Femur (tissue), 1 donor: ENCODE data around the gene IMPG1.
"Not testable (repeated sequence)": the region's sequence is repeated elsewhere in the genome, so short reads cannot be mapped to it uniquely, and the experiment has no call there.

Experiments used
- DNase-seq: peaks from one replicate; pipeline ENCODE4 v3.0.0-alpha.2; 2017

Gene IMPG1

DNA sequence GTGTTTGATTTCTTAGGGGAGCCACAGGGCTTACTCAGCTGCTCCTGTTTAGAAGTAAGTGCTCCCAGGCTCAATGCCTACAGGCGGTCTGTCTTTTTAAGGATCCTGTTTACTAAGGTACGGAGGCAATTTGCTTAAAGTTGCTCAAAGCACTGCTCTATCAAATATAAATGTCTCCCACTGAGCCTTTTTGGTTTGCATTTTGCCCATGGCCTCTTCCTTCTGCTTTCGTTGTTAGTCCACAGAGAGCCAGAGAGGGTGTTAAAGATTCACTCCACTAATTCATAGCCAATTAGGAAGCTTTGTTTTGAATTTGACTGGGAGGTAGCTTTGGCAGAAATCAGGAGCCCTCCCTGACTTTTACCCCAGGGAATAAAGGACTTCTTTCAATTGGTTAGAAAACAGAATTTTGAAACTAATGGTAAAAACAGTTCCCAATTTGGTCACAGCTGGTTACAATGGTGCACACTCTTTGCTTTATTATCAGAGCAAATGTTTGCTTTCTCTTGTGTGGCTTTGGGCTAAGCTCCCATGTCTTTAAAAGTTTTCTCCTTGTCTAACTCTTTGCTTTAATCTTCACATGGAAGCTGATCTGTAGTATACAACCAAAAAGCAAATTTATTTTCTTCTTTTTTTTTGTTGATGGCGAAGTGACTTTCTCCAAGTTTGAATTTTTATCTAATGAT is 126.2 kb downstream of the IMPG1 start:
- no peak for DNase-seq

DNA sequence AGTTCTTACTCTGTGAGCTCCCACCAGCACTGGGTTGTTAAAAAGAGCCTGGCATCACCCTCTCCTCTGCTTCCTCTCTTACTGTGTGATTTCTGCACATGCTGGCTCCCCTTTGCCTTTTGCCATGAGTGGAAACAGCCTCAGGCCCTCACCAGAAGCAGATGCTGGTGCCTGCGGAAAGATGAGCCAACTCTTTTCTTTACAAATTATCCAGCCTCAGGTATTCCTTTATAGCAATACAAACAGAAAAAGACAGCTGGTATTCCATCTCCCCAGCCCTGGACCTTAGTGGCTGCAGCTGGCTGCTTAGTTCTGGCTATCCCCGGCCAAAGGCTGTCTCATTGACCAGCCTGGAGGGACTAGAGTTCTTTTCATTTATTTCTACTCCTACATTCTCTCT is 129.1 kb downstream of the IMPG1 start:
- no peak for DNase-seq

DNA sequence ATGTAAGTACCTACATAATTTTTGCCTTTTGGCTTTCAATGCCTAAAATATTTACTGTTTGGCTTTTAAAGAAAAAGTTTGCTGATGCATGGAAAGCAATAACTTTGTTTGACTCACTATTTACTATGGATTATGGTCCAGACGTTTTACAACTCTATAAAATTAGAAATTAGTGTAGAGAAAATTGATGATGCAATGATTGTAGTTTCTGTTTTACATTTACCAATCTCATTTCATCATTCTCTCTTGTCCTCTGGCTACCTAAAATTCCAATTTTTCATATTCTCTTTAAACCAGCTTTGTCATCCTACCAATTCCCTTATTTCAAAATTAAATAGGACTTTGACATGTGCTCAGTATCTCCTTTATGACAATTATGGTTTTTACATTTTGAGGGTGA is 131.0 kb downstream of the IMPG1 start:
- no peak for DNase-seq

- DNase-seq, result no peak
These were observed 131.9 kb downstream of the IMPG1 start for GRCh38 chr6:75940564-75940963.

GRCh38 chr6:75937846-75938245 is 134.6 kb downstream of the IMPG1 start:
- no peak for DNase-seq

- no peak for DNase-seq
These were observed 135.8 kb downstream of the IMPG1 start for GRCh38 chr6:75936682-75937081.

DNA sequence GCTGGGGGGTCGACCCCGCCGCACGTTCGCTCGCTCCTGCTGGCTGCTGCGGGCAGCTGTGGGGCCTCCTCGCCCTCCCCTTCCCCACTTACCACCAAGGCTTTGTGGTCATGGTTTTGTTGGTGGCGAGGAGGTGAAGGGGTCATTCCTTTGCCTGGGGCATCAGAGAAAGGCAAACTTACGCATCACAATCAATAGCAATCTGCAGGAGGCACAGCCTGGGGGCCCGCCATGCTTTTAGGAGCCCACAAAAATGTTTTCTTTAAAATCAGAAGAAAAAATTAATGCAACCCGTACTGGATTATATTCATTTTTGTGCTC is 137.0 kb downstream of the IMPG1 start:
- no peak for DNase-seq

DNA sequence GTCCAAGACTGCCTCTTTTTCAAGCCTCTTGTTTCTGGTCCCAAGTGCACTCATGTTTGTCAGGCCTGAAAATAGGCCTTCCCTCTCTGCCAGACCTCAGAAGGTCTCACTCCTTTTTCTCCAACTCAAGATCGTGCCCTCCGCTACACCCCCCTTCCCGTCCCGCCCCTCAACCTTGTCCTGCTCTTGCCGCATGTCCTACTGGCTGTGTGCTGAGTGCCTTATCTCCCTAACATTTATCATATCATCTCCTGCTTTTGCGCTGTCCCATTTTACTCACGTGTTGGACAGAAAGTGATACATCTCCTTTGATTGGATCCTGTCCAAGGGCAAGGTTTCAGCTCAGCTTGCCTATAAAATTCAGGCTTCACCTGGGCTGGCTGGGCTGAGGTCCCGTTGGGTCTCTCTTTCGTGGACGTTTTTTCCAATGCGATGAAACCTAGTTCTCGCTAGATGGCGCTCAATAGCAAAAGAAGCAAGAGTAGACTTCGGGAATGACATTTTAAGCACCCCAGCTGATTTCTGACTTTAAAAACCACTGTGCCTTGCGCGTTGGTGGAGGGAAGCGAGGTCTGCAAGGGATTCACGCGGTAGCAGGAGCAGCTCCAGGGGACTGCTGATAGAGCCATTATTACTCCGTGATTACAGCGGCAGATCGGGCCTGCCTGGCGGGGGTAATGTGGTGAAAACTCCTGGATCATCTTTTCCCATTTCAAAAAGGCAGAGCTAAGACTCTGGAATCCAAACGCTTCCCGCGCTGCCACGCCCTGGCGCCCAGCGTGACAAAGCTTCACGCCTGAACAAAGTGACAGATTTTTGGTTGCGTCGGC is 137.6 kb downstream of the IMPG1 start:
- DNase-seq, result peak; percentile 71

- no peak for DNase-seq
These were observed 139.0 kb downstream of the IMPG1 start for GRCh38 chr6:75933387-75933975.

DNA sequence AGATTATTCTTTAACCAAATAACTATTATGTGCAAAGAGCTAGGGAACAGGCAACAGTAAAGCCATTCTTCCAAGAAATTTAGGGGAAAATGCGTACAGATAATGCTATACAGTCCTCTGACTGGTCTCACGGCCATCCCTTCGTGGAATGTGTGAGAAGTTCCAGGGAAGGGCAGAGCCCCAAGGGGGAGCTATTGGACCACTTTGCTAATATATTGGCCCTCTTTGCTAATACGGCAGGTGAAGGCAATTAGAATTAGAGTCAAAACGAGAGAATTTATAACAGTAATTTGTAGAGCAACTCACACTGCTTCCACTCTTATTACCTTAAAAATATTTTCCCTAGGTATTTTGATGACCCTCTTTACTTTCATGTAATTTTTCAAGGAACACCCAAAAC is 140.4 kb downstream of the IMPG1 start:
- no peak for DNase-seq

GRCh38 chr6:75931011-75931680 is 141.3 kb downstream of the IMPG1 start:
- DNase-seq, result peak; percentile 54

DNA sequence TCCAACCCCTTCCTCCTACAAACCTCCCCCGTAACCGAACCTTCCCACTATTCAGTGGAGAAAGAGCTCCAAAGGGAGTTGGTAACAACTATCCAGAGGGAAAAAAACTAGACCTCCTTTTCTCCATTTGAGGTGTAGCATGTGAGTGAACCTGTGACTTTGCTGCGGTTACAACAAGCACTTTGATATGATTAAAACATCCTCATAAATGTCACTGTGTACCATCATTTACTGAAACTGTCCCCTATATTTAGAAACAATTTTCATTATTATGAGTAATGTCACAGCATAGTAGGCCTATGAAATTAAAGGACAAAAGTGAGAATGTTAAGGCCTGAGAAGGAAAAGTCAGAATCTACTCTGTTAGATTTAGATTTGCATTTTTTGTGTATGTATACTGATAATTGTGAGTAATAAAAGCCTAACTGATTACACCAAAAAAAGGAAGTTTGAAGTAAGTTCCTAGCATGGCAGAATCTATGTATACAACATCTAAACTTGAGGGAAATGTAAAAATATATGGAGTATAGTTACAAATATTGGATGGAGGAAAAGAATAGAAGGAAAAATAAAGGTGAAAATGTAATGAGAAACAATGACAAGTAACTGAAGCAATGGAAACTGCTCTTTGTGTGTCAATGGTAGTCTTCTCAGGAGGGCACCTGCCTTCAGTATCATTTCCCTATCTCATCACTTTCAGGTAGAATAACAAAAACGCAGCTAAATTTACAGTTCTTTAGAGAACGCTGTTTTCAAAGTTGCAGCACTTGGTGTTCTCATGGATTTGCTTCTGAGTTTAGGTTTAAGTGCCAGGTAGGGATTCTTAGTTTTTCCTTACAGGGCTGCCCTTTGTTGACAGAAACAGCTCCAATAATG is 145.9 kb downstream of the IMPG1 start:
- no peak for DNase-seq

DNA sequence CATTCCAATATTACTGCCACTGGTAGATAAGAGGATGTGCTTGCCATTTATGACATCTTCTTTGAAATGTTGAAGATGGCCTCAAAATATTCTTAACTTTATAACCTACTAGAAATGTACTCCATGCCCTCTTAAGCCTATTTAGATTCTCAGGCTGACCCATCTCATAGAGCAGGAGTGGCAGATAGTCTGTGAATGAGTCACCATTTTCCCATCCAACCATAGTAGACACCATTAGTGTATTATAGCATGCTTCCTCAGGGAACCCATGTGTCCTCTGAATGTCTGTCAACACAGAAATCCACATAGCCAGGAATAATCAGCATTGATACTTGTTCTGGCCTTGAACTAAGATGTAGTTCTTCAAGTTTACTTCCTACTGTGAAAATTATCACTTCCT is 150.2 kb downstream of the IMPG1 start:
- DNase-seq, result no peak

GRCh38 chr6:75913040-75913439 is 159.4 kb downstream of the IMPG1 start:
- no peak for DNase-seq

DNA sequence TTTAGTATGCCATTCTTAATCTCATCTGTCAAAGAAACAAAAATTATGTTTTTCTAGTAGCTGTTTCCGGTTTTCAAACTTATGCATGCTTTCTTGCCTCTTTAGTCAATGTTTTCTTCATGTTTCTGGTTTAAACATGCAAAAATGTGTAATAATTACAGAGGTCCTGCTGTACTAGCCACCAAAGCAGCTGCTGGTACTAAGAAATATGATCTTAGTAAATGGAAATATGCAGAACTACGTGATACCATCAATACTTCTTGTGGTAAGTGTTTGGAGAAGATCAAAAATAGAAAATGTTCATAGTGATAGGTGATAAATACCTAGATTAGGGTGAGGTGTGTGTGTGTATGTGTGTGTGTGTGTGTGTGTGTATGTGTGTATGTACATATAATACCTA is 165.0 kb downstream of the IMPG1 start:
- no peak for DNase-seq

- no peak for DNase-seq
These were observed 165.6 kb downstream of the IMPG1 start for GRCh38 chr6:75906871-75907270.

DNA sequence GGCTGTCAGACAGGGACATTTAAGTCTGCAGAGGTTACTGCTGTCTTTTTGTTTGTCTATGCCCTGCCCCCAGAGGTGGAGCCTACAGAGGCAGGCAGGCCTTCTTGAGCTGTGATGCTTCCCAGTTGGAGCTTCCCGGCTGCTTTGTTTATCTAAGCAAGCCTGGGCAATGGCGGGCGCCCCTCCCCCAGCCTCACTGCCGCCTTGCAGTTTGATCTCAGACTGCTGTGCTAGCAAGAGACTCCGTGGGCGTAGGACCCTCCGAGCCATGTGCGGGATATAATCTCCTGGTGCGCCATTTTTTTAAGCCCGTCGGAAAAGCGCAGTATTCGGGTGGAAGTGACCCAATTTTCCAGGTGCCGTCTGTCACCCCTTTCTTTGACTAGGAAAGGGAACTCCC is 167.3 kb downstream of the IMPG1 start:
- not testable (repeated sequence) for DNase-seq

- not testable (repeated sequence) for DNase-seq
These were observed 172.2 kb downstream of the IMPG1 start for GRCh38 chr6:75900216-75900615.

DNA sequence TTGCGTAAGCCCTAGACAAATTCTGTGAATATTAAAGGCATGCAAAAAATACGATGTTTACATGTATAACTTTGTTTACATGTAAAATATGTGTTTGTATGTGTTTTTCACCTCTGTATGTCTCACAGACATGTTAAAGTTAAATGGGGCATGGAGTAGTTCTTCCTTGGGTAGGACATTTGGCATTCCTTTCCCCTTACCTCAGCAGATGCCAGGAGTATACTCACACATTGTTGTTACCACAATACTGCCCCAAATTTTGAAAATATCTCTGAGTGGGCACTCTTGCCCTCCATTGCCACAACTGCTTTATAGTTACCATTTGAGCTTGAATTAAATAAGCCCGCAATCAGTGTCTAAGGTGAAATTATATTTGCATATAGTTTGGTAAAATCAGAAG is 175.9 kb downstream of the IMPG1 start:
- no peak for DNase-seq

GRCh38 chr6:75893776-75894152 is 178.7 kb downstream of the IMPG1 start:
- DNase-seq, result no peak

DNA sequence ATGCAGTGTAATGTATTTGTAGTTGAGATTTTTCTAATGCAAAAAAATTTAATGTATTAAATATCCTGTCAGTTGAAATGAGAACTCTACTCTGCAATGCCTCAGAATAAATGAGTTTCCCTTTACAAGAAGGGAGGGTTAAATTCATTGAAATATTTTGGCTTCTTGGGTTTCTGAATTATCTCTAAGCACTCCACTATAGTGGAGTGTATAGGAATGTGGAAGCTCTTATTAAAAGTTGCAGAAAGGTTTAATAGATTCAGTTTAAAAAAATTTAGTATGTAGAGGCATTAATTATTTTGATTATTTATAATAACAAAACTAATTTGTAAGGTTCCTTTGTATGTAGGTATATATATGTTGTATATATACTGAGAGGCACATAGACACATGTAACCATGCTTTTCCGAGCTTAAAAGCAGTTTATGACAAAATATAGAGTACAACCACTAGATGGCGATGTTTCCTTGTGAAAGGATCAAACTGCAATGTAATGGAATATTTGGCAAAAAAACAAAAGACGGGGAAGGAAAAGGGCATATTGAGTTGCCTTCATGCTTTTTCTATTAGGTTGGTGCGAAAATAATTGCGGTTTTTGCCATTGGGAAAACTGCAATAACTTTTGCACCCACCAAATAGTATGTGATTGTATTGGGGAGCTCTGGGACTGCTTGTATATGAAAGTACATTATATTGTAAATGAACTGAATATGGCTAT is 179.2 kb downstream of the IMPG1 start:
- DNase-seq, result no peak

GRCh38 chr6:75892384-75892783 is 180.1 kb downstream of the IMPG1 start:
- DNase-seq, result no peak
